Caki2 (cell line): ENCODE measurements around the gene MLH1. TPM values are rescaled to one million over a fixed set of nuclear protein-coding genes. Genes with fewer than 3 reads are reported as not detected.
"Not testable (repeated sequence)": the region's sequence is repeated elsewhere in the genome, so short reads cannot be mapped to it uniquely, and the experiment has no call there.

Experiments
- DNase-seq: peaks from one replicate; pipeline ENCODE4 v3.0.0-alpha.2; 2015; ENCODE audit warnings: low read depth
- in situ Hi-C: cut with HindIII; loops from 2 replicates; pipeline ENCODE4 v1.10.0; 2016; ENCODE audit warnings: low sequenced_read_pairs, low pct_unique_long_range_greater_than_20kb, mixed read lengths
- total RNA-seq: library from RNA; depleted of rRNA; stranded (reverse); fragments of >200 nt; shearing (Covaris generic); gene quantifications from 2 replicates; pipeline ENCODE4 v1.2.3, GENCODE V29; 2014; ENCODE audit warnings: low replicate concordance

MLH1 gene
- total RNA-seq, 1 experiment from 2014 or later, result 51.4 TPM

GRCh38 chr3:37028329-37028728 lies 35.0 kb downstream of the MLH1 start:
- no peak for DNase-seq
- in situ Hi-C loops, result no loop called here

GRCh38 chr3:37029111-37029510 lies 35.8 kb downstream of the MLH1 start:
- in situ Hi-C loops, result no loop called here
- DNase-seq, result no peak

GRCh38 chr3:37029516-37030163 lies 36.3 kb downstream of the MLH1 start:
- in situ Hi-C loops, result no loop called here

GRCh38 chr3:37030588-37030987 lies 37.3 kb downstream of the MLH1 start:
- DNase-seq, result no peak
- in situ Hi-C loops, result no loop called here

More at GRCh38 chr3:37029516-37030163, 36.3 kb downstream of the MLH1 start:
- DNase-seq, result no peak

GRCh38 chr3:37031096-37031682 lies 37.9 kb downstream of the MLH1 start:
- in situ Hi-C loops, result no loop called here
- no peak for DNase-seq

- in situ Hi-C loops, result no loop called here
- no peak for DNase-seq
These were observed 39.6 kb downstream of the MLH1 start for GRCh38 chr3:37032961-37033360.

GRCh38 chr3:37037352-37037751 lies 44.0 kb downstream of the MLH1 start:
- DNase-seq, result no peak
- in situ Hi-C loops, result no loop called here

- in situ Hi-C loops, result no loop called here
These were observed 46.0 kb downstream of the MLH1 start for GRCh38 chr3:37039161-37039846.

GRCh38 chr3:37040231-37040630 lies 46.9 kb downstream of the MLH1 start:
- DNase-seq, result no peak
- in situ Hi-C loops, result no loop called here

More at GRCh38 chr3:37039161-37039846, 46.0 kb downstream of the MLH1 start:
- DNase-seq, result no peak

- in situ Hi-C loops, result no loop called here
- no peak for DNase-seq
These were observed 48.4 kb downstream of the MLH1 start for GRCh38 chr3:37041546-37042195.

GRCh38 chr3:37042712-37043111 lies 49.4 kb downstream of the MLH1 start:
- in situ Hi-C loops, result not testable (repeated sequence)

GRCh38 chr3:37050282-37050681 lies 57.0 kb downstream of the MLH1 start:
- DNase-seq, result no peak
- in situ Hi-C loops, result no loop called here

More at GRCh38 chr3:37042712-37043111, 49.4 kb downstream of the MLH1 start:
- not testable (repeated sequence) for DNase-seq

GRCh38 chr3:37052860-37053259 lies 59.5 kb downstream of the MLH1 start:
- in situ Hi-C loops, result no loop called here
- DNase-seq, result no peak

GRCh38 chr3:37053337-37053736 lies 60.0 kb downstream of the MLH1 start:
- in situ Hi-C loops, result no loop called here
- no peak for DNase-seq

GRCh38 chr3:37053753-37054152 lies 60.4 kb downstream of the MLH1 start:
- DNase-seq, result no peak
- in situ Hi-C loops, result no loop called here

GRCh38 chr3:37054370-37054769 lies 61.1 kb downstream of the MLH1 start:
- no peak for DNase-seq
- in situ Hi-C loops, result no loop called here

GRCh38 chr3:37055077-37055476 lies 61.8 kb downstream of the MLH1 start:
- in situ Hi-C loops, result not testable (repeated sequence)

GRCh38 chr3:37056826-37057225 lies 63.5 kb downstream of the MLH1 start:
- in situ Hi-C loops, result no loop called here

More at GRCh38 chr3:37055077-37055476, 61.8 kb downstream of the MLH1 start:
- not testable (repeated sequence) for DNase-seq

GRCh38 chr3:37058117-37058516 lies 64.8 kb downstream of the MLH1 start:
- in situ Hi-C loops, result no loop called here
- no peak for DNase-seq

More at GRCh38 chr3:37056826-37057225, 63.5 kb downstream of the MLH1 start:
- DNase-seq, result no peak
